Measurements from ENCODE around the gene CASP7.

DNA sequence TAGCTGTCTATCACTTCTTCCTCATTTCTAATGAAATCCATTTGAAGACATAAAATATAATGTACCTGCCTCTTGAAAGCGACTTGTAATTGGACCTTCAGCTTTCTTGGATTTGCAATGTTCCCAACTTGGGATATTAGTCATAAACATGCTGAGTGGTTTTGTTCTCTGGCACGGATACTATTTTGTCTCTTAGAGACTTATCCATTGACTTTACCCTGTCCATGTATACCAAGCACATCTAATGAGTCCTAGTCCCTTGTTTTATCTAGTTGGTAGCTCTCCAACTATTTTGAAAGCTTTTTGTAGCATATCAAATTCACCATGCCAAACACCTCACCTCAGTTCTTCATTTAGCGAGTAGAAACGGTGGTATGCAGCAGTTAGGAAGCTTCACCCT lies 90.6 kb downstream of the CASP7 start:
- TF ChIP-seq NFRKB (IDR thresholded peaks at IDR 0.05) (no peak), ARNT (IDR thresholded peaks at IDR 0.05) (no peak), SP1 (IDR thresholded peaks at IDR 0.05) (no peak), BHLHE40 (IDR thresholded peaks at IDR 0.05; ENCODE audit: borderline replicate concordance) (no peak), ELF4 (IDR thresholded peaks at IDR 0.05) (no peak), FOXM1 (IDR thresholded peaks at IDR 0.05; ENCODE audit: borderline replicate concordance) (no peak), ZNF384 (IDR thresholded peaks at IDR 0.05) (no peak), FOXK2 (IDR thresholded peaks at IDR 0.05) (no peak), FOXA1 (IDR thresholded peaks at IDR 0.05) (no peak), CTBP1 (IDR thresholded peaks at IDR 0.05; ENCODE audit: borderline replicate concordance) (no peak)
- TF ChIP-seq, protein P1, sequence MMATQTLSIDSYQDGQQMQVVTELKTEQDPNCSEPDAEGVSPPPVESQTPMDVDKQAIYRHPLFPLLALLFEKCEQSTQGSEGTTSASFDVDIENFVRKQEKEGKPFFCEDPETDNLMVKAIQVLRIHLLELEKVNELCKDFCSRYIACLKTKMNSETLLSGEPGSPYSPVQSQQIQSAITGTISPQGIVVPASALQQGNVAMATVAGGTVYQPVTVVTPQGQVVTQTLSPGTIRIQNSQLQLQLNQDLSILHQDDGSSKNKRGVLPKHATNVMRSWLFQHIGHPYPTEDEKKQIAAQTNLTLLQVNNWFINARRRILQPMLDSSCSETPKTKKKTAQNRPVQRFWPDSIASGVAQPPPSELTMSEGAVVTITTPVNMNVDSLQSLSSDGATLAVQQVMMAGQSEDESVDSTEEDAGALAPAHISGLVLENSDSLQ (IDR thresholded peaks at IDR 0.05) = no peak
